IPS-NIHi7 (cell line): Measurements from ENCODE around the gene SPRR2F.
"Not testable (repeated sequence)": the region's sequence is repeated elsewhere in the genome, so short reads cannot be mapped to it uniquely, and the experiment has no call there.

Experiments
- DNase-seq: peaks from one replicate; pipeline ENCODE4 v3.0.0; 2012; ENCODE audit warnings: mixed read lengths; ENCODE audit errors: extremely low spot score

The SPRR2F gene

GRCh38 chr1:153113416-153113815, at the start of gene SPRR2F:
TSS of gene SPRR2F (minus strand) at chr1:153113516. CDS start at chr1:153112733, 783 bp downstream.
- DNase-seq, result no peak

GRCh38 chr1:153155541-153155940, 42.2 kb upstream of the SPRR2F start:
- DNase-seq, result no peak

- DNase-seq, result no peak
Observed at GRCh38 chr1:153152481-153152880, 39.2 kb upstream of the SPRR2F start.

GRCh38 chr1:153150846-153151245, 37.5 kb upstream of the SPRR2F start, which contains the start of gene SPRR2G:
TSS of gene SPRR2G (minus strand) at chr1:153150890. CDS start at chr1:153150110, 780 bp downstream.
- DNase-seq, result no peak

GRCh38 chr1:153141377-153141776, 28.1 kb upstream of the SPRR2F start:
- no peak for DNase-seq

GRCh38 chr1:153140484-153140883, 27.2 kb upstream of the SPRR2F start:
- DNase-seq, result no peak

GRCh38 chr1:153133743-153134142, 20.4 kb upstream of the SPRR2F start:
- no peak for DNase-seq

GRCh38 chr1:153133267-153133666, 20.0 kb upstream of the SPRR2F start:
- no peak for DNase-seq

GRCh38 chr1:153128688-153129087, 15.4 kb upstream of the SPRR2F start:
- DNase-seq, result not testable (repeated sequence)

GRCh38 chr1:153127296-153127695, 14.0 kb upstream of the SPRR2F start:
- DNase-seq, result no peak

- DNase-seq, result no peak
Observed at GRCh38 chr1:153125536-153125935, 12.2 kb upstream of the SPRR2F start.

- not testable (repeated sequence) for DNase-seq
Observed at GRCh38 chr1:153123793-153124192, 10.5 kb upstream of the SPRR2F start.

GRCh38 chr1:153122831-153123421, 9.6 kb upstream of the SPRR2F start:
- peak; percentile 64 for DNase-seq

- DNase-seq, result no peak
Observed at GRCh38 chr1:153120945-153121344, 7.6 kb upstream of the SPRR2F start.

GRCh38 chr1:153119491-153119971, 6.2 kb upstream of the SPRR2F start:
- DNase-seq, result no peak

- DNase-seq, result not testable (repeated sequence)
Observed at GRCh38 chr1:153115264-153115663, 1.9 kb upstream of the SPRR2F start.

GRCh38 chr1:153112454-153112853, 862 bp downstream of the SPRR2F start:
- not testable (repeated sequence) for DNase-seq

- DNase-seq, result no peak
Observed at GRCh38 chr1:153100245-153100644, 13.1 kb downstream of the SPRR2F start.

GRCh38 chr1:153099461-153100045, 13.8 kb downstream of the SPRR2F start:
- DNase-seq, result no peak

GRCh38 chr1:153095764-153096163, 17.6 kb downstream of the SPRR2F start:
- no peak for DNase-seq

GRCh38 chr1:153094426-153094825, 18.9 kb downstream of the SPRR2F start, which contains the start of gene SPRR2E:
TSS of gene SPRR2E (minus strand) at chr1:153094526. CDS start at chr1:153093751, 775 bp downstream.
- no peak for DNase-seq

GRCh38 chr1:153087652-153088051, 25.7 kb downstream of the SPRR2F start:
- DNase-seq, result no peak

- no peak for DNase-seq
Observed at GRCh38 chr1:153081736-153082135, 31.6 kb downstream of the SPRR2F start.
